SU-DHL-6 (cell line): Measurements from ENCODE around the gene SSC4D.

ENCODE experiments used
- H2AFZ ChIP-seq: fragments of 200-600 bp; sonication (generic); 2 replicates; pipeline ENCODE4 v1.6.1; 2014; ENCODE audit warnings: low read depth, mild to moderate bottlenecking, moderate library complexity, mixed read lengths, antibody characterized with exemption, low read length; ENCODE audit not compliant: severe bottlenecking
- H3F3A ChIP-seq: fragments of 200-600 bp; shearing (Covaris generic); 2 replicates; pipeline ENCODE4 v1.6.0; 2016; ENCODE audit warnings: antibody characterized with exemption, mild to moderate bottlenecking; ENCODE audit not compliant: insufficient read depth
- H3K27ac ChIP-seq: fragments of 200-600 bp; sonication (generic); 2 replicates; pipeline ENCODE4 v1.5.1; 2016; ENCODE audit warnings: low read depth, mild to moderate bottlenecking, low read length, moderate library complexity, mixed read lengths
- H3K27me3 ChIP-seq: fragments of 200-600 bp; sonication (generic), shearing (Covaris generic); 2 replicates; pipeline ENCODE4 v1.6.0; 2014; ENCODE audit warnings: mild to moderate bottlenecking, low read length
- H3K36me3 ChIP-seq: fragments of 200-600 bp; sonication (generic); 2 replicates; pipeline ENCODE4 v1.6.1; 2014; ENCODE audit warnings: mild to moderate bottlenecking, low read length, mixed read lengths
- H3K4me2 ChIP-seq: fragments of 300-600, 200-600 bp; shearing (Covaris generic), sonication (generic); 2 replicates; pipeline ENCODE4 v1.6.0; 2014; ENCODE audit warnings: low read length, low read depth, mild to moderate bottlenecking; ENCODE audit not compliant: poor library complexity, severe bottlenecking
- H3K4me3 ChIP-seq: fragments of 200-600 bp; sonication (generic); 2 replicates; pipeline ENCODE4 v1.5.1; 2014; ENCODE audit warnings: antibody characterized with exemption, low read length, mild to moderate bottlenecking, mixed read lengths; ENCODE audit not compliant: insufficient read depth, poor library complexity, severe bottlenecking
- H3K79me2 ChIP-seq: fragments of 200-600 bp; sonication (generic); 2 replicates; pipeline ENCODE4 v1.6.1; 2014; ENCODE audit warnings: mild to moderate bottlenecking, low read length, moderate library complexity; ENCODE audit not compliant: insufficient read depth
- H3K9ac ChIP-seq: fragments of 200-600 bp; sonication (generic); 2 replicates; pipeline ENCODE4 v1.7.0; 2014; ENCODE audit warnings: mild to moderate bottlenecking, low read length
- H3K9me2 ChIP-seq: fragments of 200-600 bp; sonication (generic); replicated peaks from 2 replicates; pipeline ENCODE4 v1.6.1; 2014; ENCODE audit warnings: low read length; ENCODE audit not compliant: insufficient read depth
- H3K9me3 ChIP-seq: fragments of 200-600 bp; sonication (generic); 2 replicates; pipeline ENCODE4 v1.6.1; 2014; ENCODE audit warnings: low read length, mixed read lengths; ENCODE audit not compliant: insufficient read depth
- H4K20me1 ChIP-seq: fragments of 200-600 bp; sonication (generic); 2 replicates; pipeline ENCODE4 v1.6.1; 2014; ENCODE audit warnings: low read depth, mild to moderate bottlenecking, antibody characterized with exemption, low read length, moderate library complexity, mixed read lengths
- CTCF ChIP-seq: fragments of 200-600 bp; sonication (generic); IDR thresholded peaks from one replicate; pipeline ENCODE4 v1.5.1; 2017; ENCODE audit warnings: antibody characterized with exemption, mild to moderate bottlenecking, low read length, moderate library complexity; ENCODE audit not compliant: insufficient read depth, poor library complexity, severe bottlenecking
- EZH2phosphoT487 ChIP-seq: fragments of 200-600 bp; sonication (generic), shearing (Covaris generic); conservative IDR thresholded peaks from 2 replicates; pipeline ENCODE4 v1.6.1; 2018; ENCODE audit warnings: mild to moderate bottlenecking, antibody characterized with exemption, low read length, moderate library complexity, mixed read lengths

SSC4D gene

GRCh38 chr7:76383089-76383944 is 26.2 kb downstream of the SSC4D start:
- no peak overlapping the region for H3K4me2 ChIP-seq
- no peaks in the 10 kb centered on the region for H3F3A ChIP-seq
- no peaks in the 10 kb centered on the region for H3K27me3 ChIP-seq
- no peak overlapping the region for H3K4me3 ChIP-seq
- no peaks in the 10 kb centered on the region for H4K20me1 ChIP-seq
- no peak overlapping the region for H3K9ac ChIP-seq
- H3K27ac ChIP-seq = no peak overlapping the region
- H3K9me3 ChIP-seq = no peaks in the 10 kb centered on the region
- no peak overlapping the region for H2AFZ ChIP-seq
- no peaks in the 10 kb centered on the region for H3K79me2 ChIP-seq
- no peaks in the 10 kb centered on the region for H3K36me3 ChIP-seq
- no peaks in the 10 kb centered on the region for H3K9me2 ChIP-seq
- no peak for TF ChIP-seq CTCF
- TF ChIP-seq EZH2phosphoT487 = no peak

- H3K9me3 ChIP-seq = no peaks in the 10 kb centered on the region
- H3K9me2 ChIP-seq = no peaks in the 10 kb centered on the region
- TF ChIP-seq CTCF (no peak), EZH2phosphoT487 (no peak)
Observed at GRCh38 chr7:76381814-76382213, 27.7 kb downstream of the SSC4D start.

GRCh38 chr7:76380623-76380966 is 28.9 kb downstream of the SSC4D start:
- Histone ChIP-seq H2AFZ (peak overlapping the region; percentile 85), H3K36me3 (no peaks in the 10 kb centered on the region), H3K4me3 (no peak overlapping the region), H3K9me3 (no peaks in the 10 kb centered on the region), H3K79me2 (no peaks in the 10 kb centered on the region), H4K20me1 (no peaks in the 10 kb centered on the region), H3K9me2 (no peaks in the 10 kb centered on the region), H3F3A (no peaks in the 10 kb centered on the region), H3K27me3 (no peaks in the 10 kb centered on the region), H3K27ac (no peak overlapping the region), H3K4me2 (peak overlapping the region; percentile 52), H3K9ac (peak overlapping the region; percentile 45; the same call in 1 of the 2 replicates)
- no peak for TF ChIP-seq CTCF

More at GRCh38 chr7:76381814-76382213, 27.7 kb downstream of the SSC4D start:
- Histone ChIP-seq H2AFZ (no peak overlapping the region), H3F3A (no peaks in the 10 kb centered on the region), H3K27me3 (no peaks in the 10 kb centered on the region), H3K4me3 (no peak overlapping the region), H4K20me1 (no peaks in the 10 kb centered on the region), H3K4me2 (no peak overlapping the region), H3K79me2 (no peaks in the 10 kb centered on the region), H3K9ac (no peak overlapping the region), H3K27ac (no peak overlapping the region), H3K36me3 (no peaks in the 10 kb centered on the region)
